ENCODE measurements around the gene ADGRG6. TPM values are rescaled to one million over a fixed set of nuclear protein-coding genes. Genes with fewer than 3 reads are reported as not detected.

ADGRG6 gene
- total and polyA plus RNA-seq, 2 of the 8 experiments (the other 6 are each of a cell fraction or from before 2014, with no cell fraction given), result 1.1 to 6.2 TPM

DNA sequence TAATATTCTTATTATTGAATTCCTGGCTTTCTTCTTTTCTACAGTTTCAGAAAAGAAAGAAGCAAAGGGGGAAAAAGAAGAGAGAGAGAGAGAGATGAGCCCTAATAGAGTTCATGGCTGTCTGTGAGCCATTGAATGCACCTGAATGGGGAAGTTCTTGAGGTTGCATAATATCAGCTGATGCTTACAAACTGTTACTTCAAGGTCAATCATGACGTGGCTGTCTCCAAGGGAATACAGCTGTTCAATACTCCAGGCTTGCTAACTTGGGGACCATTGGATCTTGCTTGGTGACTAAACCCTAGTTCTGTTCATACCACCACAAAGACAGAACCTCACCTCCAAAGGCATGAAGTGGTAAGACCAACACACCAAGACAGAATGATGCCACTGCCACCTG is 180.4 kb downstream of the ADGRG6 start:
- ChIA-PET CTCF (ENCODE audit: partially characterized antibody) (interaction anchor here (1.1 to 2.2 kb wide), 3 partner anchors 9 to 83 kb away, joined by 3 to 10 read pairs (median 4); no protein-coding TSS in a partner anchor), POLR2A (ENCODE audit: partially characterized antibody) (no interaction called here)
- H2BK12ac ChIP-seq (ENCODE audit: low read depth, low read length), result no peak overlapping the region
- H3K18ac ChIP-seq (ENCODE audit: extremely low read depth, low read length), result no peak overlapping the region
- H2AFZ ChIP-seq (ENCODE audit: low read length), result no peak overlapping the region
- no peak overlapping the region for H3K27ac ChIP-seq (ENCODE audit: low read depth, low read length)
- FAIRE-seq (no peak), DNase-seq (ENCODE audit: low read depth in 1 of 2, low spot score in 2 of 2) (no peak)
- H4K20me1 ChIP-seq (replicated peaks in 1 of 2; ENCODE audit: control insufficient read depth in 1 of 2, insufficient read depth in 2 of 2, low read length in 2 of 2), result no peaks in the 10 kb centered on the region
- H3K14ac ChIP-seq (ENCODE audit: insufficient read length), result no peak overlapping the region
- H3K27me3 ChIP-seq (replicated peaks in 1 of 4; ENCODE audit: control insufficient read depth in 3 of 4, extremely low read depth in 1 of 4, insufficient read depth in 3 of 4, low read length in 3 of 4), result no peaks in the 10 kb centered on the region
- no peak overlapping the region for H2AK5ac ChIP-seq (ENCODE audit: low read depth, low read length)
- H2BK20ac ChIP-seq (ENCODE audit: low read length), result no peak overlapping the region
- no peak overlapping the region for H2BK120ac ChIP-seq (replicated peaks; ENCODE audit: low read depth, low read length)
- WGBS, 2 experiments (ENCODE audit: extremely low coverage in 1 of 2, insufficient coverage in 1 of 2, insufficient read length in 1 of 2, insufficient replicate concordance in 2 of 2, low coverage in 1 of 2, low lambda C conversion rate in 2 of 2, missing lambda C conversion rate in 1 of 2), result 95% methylated on average over 1 of the region's 1 CpG; no CpG with 5 or more reads in 1 of the 2 experiments
- H2BK15ac ChIP-seq (ENCODE audit: low read length), result no peak overlapping the region
- no peak overlapping the region for H3K4me2 ChIP-seq (ENCODE audit: insufficient read depth in 1 of 2, low read depth in 2 of 2, low read length in 2 of 2)
- no peak overlapping the region for H3K4me3 ChIP-seq (ENCODE audit: extremely low read depth in 1 of 4, insufficient read depth in 2 of 4, low read depth in 3 of 4, low read length in 4 of 4)
- no peak overlapping the region for H4K91ac ChIP-seq (replicated peaks; ENCODE audit: insufficient read length, low read length)
- no peak overlapping the region for H3K56ac ChIP-seq (replicated peaks; ENCODE audit: insufficient read length, low read depth, low read length)
- H4K8ac ChIP-seq (ENCODE audit: extremely low read depth, insufficient read depth, low read length), result no peak overlapping the region
- no peak overlapping the region for H4K5ac ChIP-seq (ENCODE audit: insufficient read length, low read depth, low read length)
- H3K4ac ChIP-seq (replicated peaks; ENCODE audit: insufficient read length, low read depth, low read length), result no peak overlapping the region
- H2BK5ac ChIP-seq (ENCODE audit: low read depth, low read length), result no peak overlapping the region
- H3K4me1 ChIP-seq (replicated peaks in 1 of 4; ENCODE audit: control insufficient read depth in 3 of 4, insufficient read depth in 4 of 4, low read length in 3 of 4), result peaks cover 0 to 4% (median 0%) of the 10 kb centered on the region in 4 experiments; a peak in 1 of 7 replicates
- no peaks in the 10 kb centered on the region for H3K23me2 ChIP-seq (ENCODE audit: low read depth, low read length)
- H3K9me3 ChIP-seq (ENCODE audit: insufficient read depth in 2 of 2, low read depth in 1 of 2, low read length in 1 of 2), result no peaks in the 10 kb centered on the region
- no peaks in the 10 kb centered on the region for H3K36me3 ChIP-seq (ENCODE audit: control insufficient read depth in 2 of 4, insufficient read depth in 4 of 4, low read length in 3 of 4)
- H3K79me1 ChIP-seq (ENCODE audit: low read depth, low read length), result no peaks in the 10 kb centered on the region
- no peak overlapping the region for H3K9ac ChIP-seq (replicated peaks in 1 of 4; ENCODE audit: extremely low read depth in 1 of 4, low read depth in 3 of 4, low read length in 3 of 4)
- no peak overlapping the region for H3K23ac ChIP-seq (ENCODE audit: insufficient read length)
- H3K79me2 ChIP-seq (ENCODE audit: control insufficient read depth in 1 of 2, insufficient read depth in 2 of 2, low read length in 2 of 2), result no peaks in the 10 kb centered on the region
- TF ChIP-seq RFX5 (IDR thresholded peaks at IDR 0.05; ENCODE audit: borderline replicate concordance, low read depth, low read length), result no peak
- no peak for TF ChIP-seq RBBP5 (IDR thresholded peaks at IDR 0.05; ENCODE audit: borderline replicate concordance, low read depth, low read length)
- no peak for TF ChIP-seq KDM5A (IDR thresholded peaks at IDR 0.05; ENCODE audit: low read length)
- TF ChIP-seq ZNF274 (IDR thresholded peaks at IDR 0.05; ENCODE audit: borderline replicate concordance, extremely low read depth, low read length), result no peak
- no peak for TF ChIP-seq CHD1 (IDR thresholded peaks at IDR 0.05; ENCODE audit: low read depth, low read length)
- TF ChIP-seq CBX8 (IDR thresholded peaks at IDR 0.05; ENCODE audit: borderline replicate concordance, low read depth, low read length), result no peak
- no peak for TF ChIP-seq MAFK (IDR thresholded peaks at IDR 0.05; ENCODE audit: low read depth, low read length)
- no peak for TF ChIP-seq SUZ12 (IDR thresholded peaks at IDR 0.05; ENCODE audit: low read length)
- TF ChIP-seq RAD21 (IDR thresholded peaks at IDR 0.05 in 1 of 2, conservative IDR thresholded peaks at IDR 0.05 in 1 of 2; ENCODE audit: low read depth in 2 of 2, low read length in 2 of 2), result no peak
- no peak for TF ChIP-seq JUN (IDR thresholded peaks at IDR 0.05; ENCODE audit: low read depth, low read length)
- no peak for TF ChIP-seq TBP (IDR thresholded peaks at IDR 0.05; ENCODE audit: low read depth, low read length)
- no peak for TF ChIP-seq SIX5 (IDR thresholded peaks at IDR 0.05; ENCODE audit: low read depth, low read length)
- TF ChIP-seq BCL11A (IDR thresholded peaks at IDR 0.05; ENCODE audit: low read depth in 2 of 2, low read length in 2 of 2), result no peak
- no peak for TF ChIP-seq KDM1A (IDR thresholded peaks at IDR 0.05; ENCODE audit: borderline replicate concordance, low read length)
- TF ChIP-seq RXRA (IDR thresholded peaks at IDR 0.05; ENCODE audit: insufficient read depth, low read depth, low read length), result no peak

All from H1 (cell line).